Measurements from ENCODE around the gene ERICH3. TPM values are rescaled to one million over a fixed set of nuclear protein-coding genes. Genes with fewer than 3 reads are reported as not detected.

ERICH3 gene
- total RNA-seq, 2 experiments from 2014 or later: not detected

DNA sequence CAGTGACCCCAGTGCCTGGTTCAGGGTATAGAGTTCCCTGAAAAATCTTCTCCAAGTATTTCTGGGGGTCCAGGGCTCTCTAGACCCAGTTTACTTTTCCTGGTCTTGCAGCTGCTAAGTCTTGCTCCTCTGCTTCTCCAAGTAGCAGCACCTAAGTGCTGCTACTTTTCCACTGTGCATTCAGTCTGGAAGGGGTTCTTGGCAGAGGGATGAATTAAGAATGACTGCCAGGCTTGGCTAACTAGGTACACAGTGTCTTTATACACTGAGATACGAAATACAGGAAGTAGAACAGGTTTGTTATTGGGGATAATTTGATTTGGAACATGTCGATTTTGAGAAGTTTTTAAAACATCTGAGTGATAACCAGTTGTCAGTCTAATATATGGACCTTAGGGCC lies 24.2 kb upstream of the ERICH3 start:
- Mint-ChIP-seq H3K27me3 (ENCODE audit: low read depth) (peaks cover 3% of the 10 kb centered on the region), H3K36me3 (ENCODE audit: low read depth) (no peaks in the 10 kb centered on the region), H3K4me3 (no peak overlapping the region), H3K27ac (no peak overlapping the region), H3K9me3 (ENCODE audit: insufficient read depth) (no peaks in the 10 kb centered on the region), H3K4me1 (ENCODE audit: low read depth) (peaks cover 4% of the 10 kb centered on the region)
- ChIA-PET CTCF (no interaction called here), POLR2A (no interaction called here)
- DNase-seq (no peak), ATAC-seq (no peak)

GRCh38 chr1:74693473-74693872 lies 19.9 kb upstream of the ERICH3 start:
- peaks cover 3% of the 10 kb centered on the region for H3K27me3 Mint-ChIP-seq (ENCODE audit: low read depth)
- no peak overlapping the region for H3K27ac Mint-ChIP-seq
- H3K9me3 Mint-ChIP-seq (ENCODE audit: insufficient read depth): no peaks in the 10 kb centered on the region
- no peaks in the 10 kb centered on the region for H3K36me3 Mint-ChIP-seq (ENCODE audit: low read depth)
- DNase-seq (no peak), ATAC-seq (no peak)
- H3K4me1 Mint-ChIP-seq (ENCODE audit: low read depth): no peaks in the 10 kb centered on the region
- CTCF ChIA-PET: no interaction called here
- POLR2A ChIA-PET: no interaction called here
- no peak overlapping the region for H3K4me3 Mint-ChIP-seq

- H3K27ac Mint-ChIP-seq: no peak overlapping the region
- H3K4me1 Mint-ChIP-seq (ENCODE audit: low read depth): no peaks in the 10 kb centered on the region
- no peak for DNase-seq
- H3K4me3 Mint-ChIP-seq: no peak overlapping the region
- POLR2A ChIA-PET: interaction anchor here (0.7 kb wide), 1 partner anchor 60 kb away, joined by 6 read pairs; no protein-coding TSS in a partner anchor
- no peaks in the 10 kb centered on the region for H3K9me3 Mint-ChIP-seq (ENCODE audit: insufficient read depth)
- no peak for ATAC-seq
- peaks cover 5% of the 10 kb centered on the region for H3K27me3 Mint-ChIP-seq (ENCODE audit: low read depth)
- CTCF ChIA-PET: interaction anchor here (0.8 to 2.7 kb wide), 5 partner anchors 8 to 22 kb away, joined by 4 to 15 read pairs (median 8); partner anchors contain the start of gene ERICH3
- no peaks in the 10 kb centered on the region for H3K36me3 Mint-ChIP-seq (ENCODE audit: low read depth)
Measured at GRCh38 chr1:74690909-74691308, 17.3 kb upstream of the ERICH3 start.

DNA sequence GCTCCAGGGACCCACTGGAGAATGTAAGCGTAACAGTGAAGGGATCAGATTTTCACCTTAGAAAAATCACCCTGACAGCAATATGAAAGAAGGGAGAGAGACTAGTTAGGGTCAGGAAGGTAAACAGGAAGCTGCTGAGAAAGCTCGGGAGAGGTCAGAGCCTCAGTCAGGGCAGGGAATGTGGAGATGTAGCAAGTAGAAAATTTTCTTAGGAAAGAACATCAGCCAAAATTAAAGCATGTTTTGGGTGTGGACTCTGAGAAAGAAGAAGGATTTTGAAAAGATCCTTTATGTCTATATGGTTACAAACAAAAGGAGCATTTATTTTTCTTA lies 16.7 kb upstream of the ERICH3 start:
- ATAC-seq: no peak

GRCh38 chr1:74689621-74690363 lies 16.2 kb upstream of the ERICH3 start:
- Mint-ChIP-seq H3K4me1 (ENCODE audit: low read depth) (no peaks in the 10 kb centered on the region), H3K36me3 (ENCODE audit: low read depth) (no peaks in the 10 kb centered on the region), H3K9me3 (ENCODE audit: insufficient read depth) (no peaks in the 10 kb centered on the region), H3K27me3 (ENCODE audit: low read depth) (peaks cover 2% of the 10 kb centered on the region), H3K27ac (no peak overlapping the region), H3K4me3 (no peak overlapping the region)
- peak; percentile 60 for DNase-seq
- POLR2A ChIA-PET: no interaction called here
- no peak for ATAC-seq
- CTCF ChIA-PET: interaction anchor here (0.6 to 2.7 kb wide), 18 partner anchors 9 to 850 kb away, joined by 3 to 15 read pairs (median 4); partner anchors contain the start of genes CRYZ, ERICH3 and TYW3

More for the DNA sequence above, 16.7 kb upstream of the ERICH3 start:
- ChIA-PET CTCF (interaction anchor here (0.8 to 2.7 kb wide), 8 partner anchors 8 to 221 kb away, joined by 4 to 15 read pairs (median 7); partner anchors contain the start of gene ERICH3), POLR2A (no interaction called here)
- H3K27me3 Mint-ChIP-seq (ENCODE audit: low read depth): peaks cover 4% of the 10 kb centered on the region
- no peaks in the 10 kb centered on the region for H3K36me3 Mint-ChIP-seq (ENCODE audit: low read depth)
- H3K4me1 Mint-ChIP-seq (ENCODE audit: low read depth): no peaks in the 10 kb centered on the region
- no peak for DNase-seq
- H3K9me3 Mint-ChIP-seq (ENCODE audit: insufficient read depth): no peaks in the 10 kb centered on the region
- no peak overlapping the region for H3K4me3 Mint-ChIP-seq
- no peak overlapping the region for H3K27ac Mint-ChIP-seq

DNA sequence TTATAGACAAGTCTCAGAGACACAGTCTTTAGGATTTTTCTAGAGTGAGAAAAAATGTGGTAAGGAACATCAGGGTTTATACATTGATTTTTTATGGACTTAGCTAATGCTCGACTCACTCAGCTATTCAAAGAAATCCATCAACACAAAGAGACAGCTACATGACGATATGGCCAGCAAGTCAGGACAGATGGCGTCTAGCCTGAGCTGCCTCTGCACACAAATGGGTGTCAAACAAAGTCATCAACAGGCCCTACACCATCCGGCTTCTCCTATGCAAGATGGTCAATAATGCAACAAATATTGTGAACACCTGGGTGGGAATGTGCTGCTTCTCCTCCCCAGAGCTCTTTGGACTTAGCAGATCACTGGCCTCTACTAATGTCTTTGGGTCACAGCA lies 13.3 kb upstream of the ERICH3 start:
- POLR2A ChIA-PET: no interaction called here
- DNase-seq (no peak), ATAC-seq (no peak)
- no peak overlapping the region for H3K27ac Mint-ChIP-seq
- H3K27me3 Mint-ChIP-seq (ENCODE audit: low read depth): peaks cover 10% of the 10 kb centered on the region
- CTCF ChIA-PET: no interaction called here
- no peaks in the 10 kb centered on the region for H3K36me3 Mint-ChIP-seq (ENCODE audit: low read depth)
- no peaks in the 10 kb centered on the region for H3K4me1 Mint-ChIP-seq (ENCODE audit: low read depth)
- H3K9me3 Mint-ChIP-seq (ENCODE audit: insufficient read depth): no peaks in the 10 kb centered on the region
- H3K4me3 Mint-ChIP-seq: no peak overlapping the region

DNA sequence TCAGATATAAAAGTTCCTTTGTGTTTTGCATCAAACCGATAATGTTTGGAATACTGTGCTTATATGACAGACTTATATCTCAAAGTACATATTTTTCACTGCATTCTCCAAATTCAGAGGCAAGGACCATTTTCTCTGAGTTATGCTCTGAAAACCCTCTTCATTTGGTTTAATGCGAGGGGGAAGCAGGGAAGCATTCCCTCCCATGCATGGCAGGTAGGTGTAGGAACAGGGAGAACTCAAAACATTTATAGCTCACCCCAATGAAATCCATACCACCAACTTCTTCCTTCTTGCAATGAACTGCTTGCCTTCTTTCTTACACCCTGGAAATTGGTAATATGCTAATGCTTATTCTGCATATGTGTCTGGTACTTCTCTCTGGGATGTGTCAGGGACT lies 10.7 kb upstream of the ERICH3 start:
- ATAC-seq (no peak), DNase-seq (no peak)
- no peak overlapping the region for H3K4me3 Mint-ChIP-seq
- no peaks in the 10 kb centered on the region for H3K9me3 Mint-ChIP-seq (ENCODE audit: insufficient read depth)
- no peak overlapping the region for H3K27ac Mint-ChIP-seq
- ChIA-PET CTCF (no interaction called here), POLR2A (no interaction called here)
- H3K4me1 Mint-ChIP-seq (ENCODE audit: low read depth): no peaks in the 10 kb centered on the region
- no peaks in the 10 kb centered on the region for H3K36me3 Mint-ChIP-seq (ENCODE audit: low read depth)
- peaks cover 13% of the 10 kb centered on the region for H3K27me3 Mint-ChIP-seq (ENCODE audit: low read depth)

DNA sequence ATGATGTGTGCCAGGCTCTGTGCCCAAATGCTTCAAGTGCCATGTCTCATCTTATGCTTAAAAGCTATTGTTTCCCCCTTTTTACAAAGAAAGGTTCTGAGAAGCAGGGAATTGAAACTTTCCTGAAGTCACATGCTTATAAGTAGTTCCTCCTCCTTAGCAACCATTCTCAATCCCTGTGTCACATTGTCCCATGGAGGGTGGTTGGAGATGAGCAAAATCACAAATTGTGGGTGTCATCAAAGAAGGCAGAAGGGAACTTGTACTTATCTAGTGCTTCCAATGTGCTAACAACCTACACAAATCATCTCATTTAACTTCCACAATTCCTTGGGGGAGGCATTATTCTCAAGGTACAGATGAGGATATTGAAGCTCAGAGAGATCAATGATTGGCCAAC lies 10.1 kb upstream of the ERICH3 start:
- ATAC-seq (no peak), DNase-seq (no peak)
- H3K27ac Mint-ChIP-seq: no peak overlapping the region
- H3K27me3 Mint-ChIP-seq (ENCODE audit: low read depth): peaks cover 13% of the 10 kb centered on the region
- H3K4me3 Mint-ChIP-seq: no peak overlapping the region
- H3K4me1 Mint-ChIP-seq (ENCODE audit: low read depth): no peaks in the 10 kb centered on the region
- CTCF ChIA-PET: interaction anchor here (2.1 kb wide), 1 partner anchor 50 kb away, joined by 10 read pairs; the partner anchor contains the start of genes CRYZ and TYW3
- H3K36me3 Mint-ChIP-seq (ENCODE audit: low read depth): no peaks in the 10 kb centered on the region
- H3K9me3 Mint-ChIP-seq (ENCODE audit: insufficient read depth): no peaks in the 10 kb centered on the region
- POLR2A ChIA-PET: no interaction called here

DNA sequence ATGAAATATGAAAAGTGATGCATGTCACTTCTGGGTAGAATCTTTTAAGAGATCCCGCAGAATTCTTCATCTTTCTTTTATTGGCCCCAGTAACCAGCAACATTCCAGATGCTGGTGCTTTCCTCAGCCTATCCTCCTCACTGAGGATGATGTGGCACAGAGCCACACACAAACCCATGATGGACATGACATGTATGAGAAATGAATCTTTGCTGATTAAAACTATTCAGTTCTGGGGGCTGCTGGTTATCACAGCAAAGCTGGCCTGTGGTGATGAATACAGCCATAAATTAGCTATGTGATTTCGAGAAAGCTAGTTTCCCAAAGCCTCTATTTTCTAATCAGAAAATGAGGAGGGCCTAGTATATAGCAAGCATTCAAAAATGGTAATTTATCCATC lies 8.3 kb upstream of the ERICH3 start:
- Mint-ChIP-seq H3K4me1 (ENCODE audit: low read depth) (no peaks in the 10 kb centered on the region), H3K27ac (no peak overlapping the region), H3K4me3 (no peak overlapping the region), H3K27me3 (ENCODE audit: low read depth) (peaks cover 11% of the 10 kb centered on the region), H3K36me3 (ENCODE audit: low read depth) (no peaks in the 10 kb centered on the region), H3K9me3 (ENCODE audit: insufficient read depth) (no peaks in the 10 kb centered on the region)
- ChIA-PET CTCF (interaction anchor here (2.1 kb wide), 1 partner anchor 52 kb away, joined by 10 read pairs; the partner anchor contains the start of genes CRYZ and TYW3), POLR2A (no interaction called here)
- DNase-seq (no peak), ATAC-seq (no peak)

DNA sequence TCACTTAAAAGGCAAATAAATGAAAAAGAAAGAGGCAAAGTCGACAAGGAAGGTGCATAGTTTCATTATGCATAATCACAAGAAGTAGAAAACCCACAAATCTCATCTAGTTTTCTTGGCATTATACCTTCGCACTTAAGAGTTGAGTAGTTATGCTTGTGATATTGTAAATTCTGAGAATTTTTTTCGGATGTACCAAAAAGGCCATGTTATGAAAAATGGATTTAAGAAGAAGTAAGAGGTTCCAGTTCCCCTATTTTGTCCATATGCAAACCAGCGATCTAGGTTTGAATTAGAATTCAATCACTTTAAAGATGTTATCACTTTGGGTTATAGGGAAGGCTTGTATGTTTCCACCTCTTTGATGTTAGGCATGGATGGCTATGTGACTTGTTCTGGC lies 7.9 kb upstream of the ERICH3 start:
- POLR2A ChIA-PET: no interaction called here
- DNase-seq (no peak), ATAC-seq (no peak)
- H3K9me3 Mint-ChIP-seq (ENCODE audit: insufficient read depth): no peaks in the 10 kb centered on the region
- H3K36me3 Mint-ChIP-seq (ENCODE audit: low read depth): no peaks in the 10 kb centered on the region
- CTCF ChIA-PET: interaction anchor here (3.1 kb wide), 1 partner anchor 8 kb away, joined by 15 read pairs; no protein-coding TSS in a partner anchor
- peaks cover 11% of the 10 kb centered on the region for H3K27me3 Mint-ChIP-seq (ENCODE audit: low read depth)
- no peak overlapping the region for H3K27ac Mint-ChIP-seq
- no peaks in the 10 kb centered on the region for H3K4me1 Mint-ChIP-seq (ENCODE audit: low read depth)
- H3K4me3 Mint-ChIP-seq: no peak overlapping the region

DNA sequence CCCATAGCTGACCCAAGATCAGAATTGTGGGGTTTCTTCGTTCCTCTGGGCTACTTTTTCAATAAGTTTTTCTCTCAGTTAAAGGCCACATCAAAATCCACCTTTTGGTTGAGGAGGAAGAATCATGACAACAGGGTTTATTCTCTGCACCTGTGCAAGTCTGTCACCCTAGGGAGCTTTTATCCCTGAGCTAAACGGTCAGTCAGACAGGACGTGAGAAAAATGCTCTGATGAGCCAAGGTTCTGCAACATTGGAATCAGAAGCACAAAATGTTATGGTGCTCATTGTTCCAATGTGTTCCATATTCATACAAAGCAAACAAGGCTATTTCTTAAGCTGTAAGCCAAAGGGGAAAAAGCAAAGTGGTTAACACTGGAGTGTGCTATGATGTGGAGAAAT lies 7.4 kb upstream of the ERICH3 start:
- CTCF ChIA-PET: interaction anchor here (3.1 kb wide), 1 partner anchor 9 kb away, joined by 15 read pairs; no protein-coding TSS in a partner anchor

GRCh38 chr1:74679811-74680210 lies 6.2 kb upstream of the ERICH3 start:
- Mint-ChIP-seq H3K4me1 (ENCODE audit: low read depth) (no peaks in the 10 kb centered on the region), H3K36me3 (ENCODE audit: low read depth) (no peaks in the 10 kb centered on the region), H3K9me3 (ENCODE audit: insufficient read depth) (no peaks in the 10 kb centered on the region), H3K27ac (no peak overlapping the region), H3K4me3 (no peak overlapping the region), H3K27me3 (ENCODE audit: low read depth) (peaks cover 12% of the 10 kb centered on the region)
- ChIA-PET POLR2A (no interaction called here), CTCF (interaction anchor here (3.1 kb wide), 1 partner anchor 10 kb away, joined by 15 read pairs; no protein-coding TSS in a partner anchor)
- no peak for ATAC-seq
- no peak for DNase-seq

More for the DNA sequence above, 7.4 kb upstream of the ERICH3 start:
- H3K9me3 Mint-ChIP-seq (ENCODE audit: insufficient read depth): no peaks in the 10 kb centered on the region
- POLR2A ChIA-PET: no interaction called here
- H3K4me1 Mint-ChIP-seq (ENCODE audit: low read depth): no peaks in the 10 kb centered on the region
- no peak overlapping the region for H3K4me3 Mint-ChIP-seq
- no peak for ATAC-seq
- DNase-seq: no peak
- no peak overlapping the region for H3K27ac Mint-ChIP-seq
- H3K36me3 Mint-ChIP-seq (ENCODE audit: low read depth): no peaks in the 10 kb centered on the region
- peaks cover 11% of the 10 kb centered on the region for H3K27me3 Mint-ChIP-seq (ENCODE audit: low read depth)
